H1 (cell line): ENCODE data around the gene BCHE. TPM values are rescaled to one million over a fixed set of nuclear protein-coding genes. Genes with fewer than 3 reads are reported as not detected.

Source experiments
- BCL11A ChIP-seq, 2 experiments: IDR thresholded peaks; one replicate each; pipeline ENCODE4 v1.6.1; 2011; ENCODE audit warnings: low read depth in 2 of 2, low read length in 2 of 2, mild to moderate bottlenecking in 2 of 2
- CBX8 ChIP-seq: fragments of 300-800, 300-1000 bp; sonication (generic); IDR thresholded peaks from 2 replicates; pipeline ENCODE4 v1.7.1; 2016; ENCODE audit warnings: low read depth, low read length, borderline replicate concordance
- CHD2 ChIP-seq: IDR thresholded peaks from 2 replicates; pipeline ENCODE4 v1.6.1; 2012; ENCODE audit warnings: low read length, improper control_type of control experiment
- FOSL1 ChIP-seq: IDR thresholded peaks from 2 replicates; pipeline ENCODE4 v1.6.1; 2011; ENCODE audit warnings: mild to moderate bottlenecking, low read depth, low read length, moderate library complexity; ENCODE audit not compliant: insufficient read depth
- HDAC6 ChIP-seq: IDR thresholded peaks from one replicate; pipeline ENCODE4 v1.7.1; 2012; ENCODE audit warnings: low read depth, mild to moderate bottlenecking, inconsistent platforms, low read length, moderate library complexity
- polyA plus RNA-seq, 7 experiments: library from polyadenylated mRNA; depleted of rRNA in 3 of 7; stranded (reverse) in 5 of 7; unstranded in 2 of 7; fragments of >200 nt in 5 of 7; fragments of 200-250 nt in 2 of 7; gene quantifications; 1 replicate in 5 of 7; 2 replicates in 1 of 7; 4 replicates in 1 of 7; pipeline versions ENCODE4 v1.2.1 to v1.2.3, GENCODE V29; 2011 to 2013; ENCODE audit warnings: missing spikeins in 2 of 7, mixed read lengths in 2 of 7
- total RNA-seq: library from RNA; stranded (reverse); fragmentation: NEBNext Ultra II Directional; extraction: Animal tissue kit (Norgen Biotek cat#: 25700); gene quantifications from 2 replicates; pipeline ENCODE4 v1.2.1, GENCODE V29; 2021

The BCHE gene
- total and polyA plus RNA-seq, 2 of the 8 experiments (the other 6 are each of a cell fraction or from before 2014, with no cell fraction given) = 0.56 to 1.9 TPM

DNA sequence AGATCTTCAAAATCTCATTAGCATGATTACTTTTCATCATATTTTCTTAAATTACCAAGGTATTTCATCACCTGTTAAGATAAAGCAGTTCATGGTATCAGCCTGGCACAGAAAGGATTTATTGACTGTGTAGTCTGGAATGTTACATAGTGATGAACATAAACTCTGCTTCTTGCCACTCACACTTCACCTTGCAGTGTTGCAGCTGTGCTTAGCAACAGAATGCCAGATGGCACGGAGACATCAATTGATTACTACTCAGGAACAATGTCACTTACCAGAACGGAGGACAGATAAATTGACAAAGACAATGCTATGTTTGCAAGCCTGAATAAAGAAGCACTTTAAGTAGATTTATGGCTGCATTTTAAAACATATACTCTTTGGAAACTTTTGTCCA is 15.0 kb upstream of the BCHE start (continued):
- TF ChIP-seq CHD2 = no peak
- TF ChIP-seq BCL11A (IDR thresholded peaks at IDR 0.05; ENCODE audit: low read depth in 2 of 2, low read length in 2 of 2) = no peak
- no peak for TF ChIP-seq FOSL1
- TF ChIP-seq HDAC6 = no peak
- TF ChIP-seq CBX8 = no peak
- TF ChIP-seq, all 59 proteins: peak for 0
